ENCODE data around the gene GABBR2. TPM values are rescaled to one million over a fixed set of nuclear protein-coding genes. Genes with fewer than 3 reads are reported as not detected.

GABBR2 gene
- total RNA-seq, 1 experiment from 2014 or later, result not detected

DNA sequence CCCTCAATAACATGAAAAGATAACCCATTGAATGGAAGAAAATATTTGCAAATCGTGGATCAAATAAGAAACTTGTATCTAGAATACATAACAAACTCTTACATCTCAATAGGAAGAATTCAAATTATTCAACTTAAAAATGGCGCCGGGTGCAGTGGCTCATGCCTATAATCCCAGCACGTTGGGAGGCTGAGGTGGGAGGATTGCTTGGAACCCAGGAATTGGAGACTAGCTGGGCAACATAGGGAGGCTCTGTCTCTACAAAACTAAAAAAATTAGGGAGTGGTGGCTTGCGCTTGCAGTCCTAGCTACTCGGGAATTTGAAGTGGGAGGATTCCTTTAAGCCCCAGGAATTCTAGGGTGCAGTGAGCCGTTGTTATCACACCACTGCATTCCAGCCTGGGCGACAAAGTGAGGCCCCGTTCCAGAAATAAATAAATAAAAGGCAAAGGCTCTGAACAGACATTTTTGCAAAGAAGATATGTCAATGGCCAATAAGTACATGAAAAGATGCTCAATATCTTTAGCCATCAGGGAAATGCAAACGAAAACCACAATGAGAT lies 431.7 kb downstream of the GABBR2 start:
- intact Hi-C loops (cut with micrococcal nuclease; ENCODE audit: unreplicated experiment), result no loop called here
- ChIA-PET POLR2A (ENCODE audit: low non-redundant PET) (no interaction called here), CTCF (no interaction called here)
- Histone ChIP-seq H3K4me1 (ENCODE audit: insufficient read depth, low read length, poor library complexity, severe bottlenecking) (no peaks in the 10 kb centered on the region), H3K9me3 (ENCODE audit: low read depth, low read length, poor library complexity, severe bottlenecking) (no peaks in the 10 kb centered on the region), H3K27ac (ENCODE audit: low read depth, low read length, poor library complexity, severe bottlenecking) (no peak overlapping the region), H3K27me3 (replicated peaks; ENCODE audit: insufficient read depth, low read depth, low read length, poor library complexity) (peaks cover 46% of the 10 kb centered on the region), H3K36me3 (ENCODE audit: insufficient read depth, low read length, poor library complexity, severe bottlenecking) (no peaks in the 10 kb centered on the region), H3K4me3 (ENCODE audit: low read depth, low read length, poor library complexity, severe bottlenecking) (no peak overlapping the region)
- no TSS peak for BruUV-seq (replicated peaks)
- no peak for TF ChIP-seq EZH2 (IDR thresholded peaks at IDR 0.05; ENCODE audit: borderline replicate concordance, low read depth, low read length, poor library complexity, severe bottlenecking)
- no peak for TF ChIP-seq CTCF (conservative IDR thresholded peaks at IDR 0.05; ENCODE audit: low read depth, low read length)
- DNase-seq (ENCODE audit: low spot score), result no peak

DNA sequence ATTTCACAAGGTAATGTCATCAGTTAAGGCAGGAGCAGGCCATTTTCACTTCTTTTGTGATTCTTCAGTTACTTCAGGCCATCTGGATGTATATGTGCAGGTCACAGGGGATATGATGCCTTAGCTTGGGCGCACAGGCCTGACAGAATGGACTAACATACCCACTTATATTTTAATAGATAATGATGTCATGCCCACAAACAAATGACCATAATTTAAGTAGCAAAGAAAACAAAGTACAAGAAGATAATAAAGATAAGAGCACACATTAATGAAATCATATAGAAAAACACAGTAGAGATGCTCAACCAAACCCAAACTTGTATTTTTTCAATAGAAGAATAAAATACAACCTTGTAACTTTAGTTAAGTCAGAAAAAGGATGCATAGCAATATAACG lies 433.6 kb downstream of the GABBR2 start:
- no TSS peak for BruUV-seq (replicated peaks)
- Histone ChIP-seq H3K9me3 (ENCODE audit: low read depth, low read length, poor library complexity, severe bottlenecking) (no peaks in the 10 kb centered on the region), H3K4me1 (ENCODE audit: insufficient read depth, low read length, poor library complexity, severe bottlenecking) (no peaks in the 10 kb centered on the region), H3K4me3 (ENCODE audit: low read depth, low read length, poor library complexity, severe bottlenecking) (no peak overlapping the region), H3K27ac (ENCODE audit: low read depth, low read length, poor library complexity, severe bottlenecking) (no peak overlapping the region), H3K27me3 (replicated peaks; ENCODE audit: insufficient read depth, low read depth, low read length, poor library complexity) (peaks cover 37% of the 10 kb centered on the region), H3K36me3 (ENCODE audit: insufficient read depth, low read length, poor library complexity, severe bottlenecking) (no peaks in the 10 kb centered on the region)
- intact Hi-C loops (cut with micrococcal nuclease; ENCODE audit: unreplicated experiment), result no loop called here
- no peak for TF ChIP-seq CTCF (conservative IDR thresholded peaks at IDR 0.05; ENCODE audit: low read depth, low read length)
- no peak for TF ChIP-seq EZH2 (IDR thresholded peaks at IDR 0.05; ENCODE audit: borderline replicate concordance, low read depth, low read length, poor library complexity, severe bottlenecking)
- no peak for DNase-seq (ENCODE audit: low spot score)
- POLR2A ChIA-PET (ENCODE audit: low non-redundant PET), result no interaction called here
- CTCF ChIA-PET, result no interaction called here

DNA sequence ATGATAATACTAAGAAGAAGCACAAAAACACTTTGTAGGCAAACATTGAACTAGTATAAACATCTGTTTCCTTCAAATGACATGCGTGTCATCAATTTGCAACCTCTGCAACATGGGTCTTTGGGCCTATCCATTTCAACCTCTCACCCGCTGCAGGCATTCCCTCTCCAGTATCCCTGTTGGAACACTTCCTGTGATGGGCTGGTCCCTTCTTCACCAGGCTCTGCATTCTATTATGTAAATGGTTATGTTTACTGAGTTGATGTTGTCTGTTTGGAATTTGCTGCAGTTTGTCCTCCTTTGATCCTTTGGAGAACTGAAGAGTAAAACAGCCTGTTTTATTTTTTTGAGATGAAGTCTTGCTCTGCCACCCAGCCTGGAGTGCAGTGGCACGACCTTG lies 436.7 kb downstream of the GABBR2 start:
- no peak for DNase-seq (ENCODE audit: low spot score)
- no peaks in the 10 kb centered on the region for H3K9me3 ChIP-seq (ENCODE audit: low read depth, low read length, poor library complexity, severe bottlenecking)
- peaks cover 13% of the 10 kb centered on the region for H3K27me3 ChIP-seq (replicated peaks; ENCODE audit: insufficient read depth, low read depth, low read length, poor library complexity)
- CTCF ChIA-PET, result no interaction called here
- no peak for TF ChIP-seq EZH2 (IDR thresholded peaks at IDR 0.05; ENCODE audit: borderline replicate concordance, low read depth, low read length, poor library complexity, severe bottlenecking)
- TF ChIP-seq CTCF (conservative IDR thresholded peaks at IDR 0.05; ENCODE audit: low read depth, low read length), result no peak
- POLR2A ChIA-PET (ENCODE audit: low non-redundant PET), result no interaction called here
- BruUV-seq (replicated peaks), result no TSS peak
- H3K4me1 ChIP-seq (ENCODE audit: insufficient read depth, low read length, poor library complexity, severe bottlenecking), result no peaks in the 10 kb centered on the region
- intact Hi-C loops (cut with micrococcal nuclease; ENCODE audit: unreplicated experiment), result no loop called here
- H3K27ac ChIP-seq (ENCODE audit: low read depth, low read length, poor library complexity, severe bottlenecking), result no peak overlapping the region
- no peaks in the 10 kb centered on the region for H3K36me3 ChIP-seq (ENCODE audit: insufficient read depth, low read length, poor library complexity, severe bottlenecking)
- no peak overlapping the region for H3K4me3 ChIP-seq (ENCODE audit: low read depth, low read length, poor library complexity, severe bottlenecking)

Measured in A673 (cell line).